NB4 (cell line): ENCODE measurements around the gene TGM3.

ENCODE experiments used
- CTCF ChIP-seq: IDR thresholded peaks from one replicate; pipeline ENCODE4 v1.5.1; 2012; ENCODE audit warnings: low read depth, low read length
- POLR2A ChIP-seq: IDR thresholded peaks from 2 replicates; pipeline ENCODE4 v1.6.1; 2011; ENCODE audit warnings: mild to moderate bottlenecking; ENCODE audit not compliant: insufficient read length; ENCODE audit errors: extremely low read depth

- TF ChIP-seq CTCF = no peak
- TF ChIP-seq POLR2A = no peak
Measured at GRCh38 chr20:2379511-2380229, 83.9 kb downstream of the TGM3 start.
